ENCODE results near the gene TESK2.

GRCh38 chr1:45359882-45360513 is 131.0 kb downstream of the TESK2 start:
- TF ChIP-seq CTCF (IDR thresholded peaks at IDR 0.05) (peak; percentile 83), RCOR1 (IDR thresholded peaks at IDR 0.05; ENCODE audit: low read length) (no peak), POLR2AphosphoS5 (IDR thresholded peaks at IDR 0.05; ENCODE audit: low read depth, low read length) (no peak)
